ENCODE results near the gene BRME1. TPM values are rescaled to one million over a fixed set of nuclear protein-coding genes. Genes with fewer than 3 reads are reported as not detected.

The BRME1 gene
- total RNA-seq, 2 donors from 2014 or later = 0.28 to 0.70 TPM

DNA sequence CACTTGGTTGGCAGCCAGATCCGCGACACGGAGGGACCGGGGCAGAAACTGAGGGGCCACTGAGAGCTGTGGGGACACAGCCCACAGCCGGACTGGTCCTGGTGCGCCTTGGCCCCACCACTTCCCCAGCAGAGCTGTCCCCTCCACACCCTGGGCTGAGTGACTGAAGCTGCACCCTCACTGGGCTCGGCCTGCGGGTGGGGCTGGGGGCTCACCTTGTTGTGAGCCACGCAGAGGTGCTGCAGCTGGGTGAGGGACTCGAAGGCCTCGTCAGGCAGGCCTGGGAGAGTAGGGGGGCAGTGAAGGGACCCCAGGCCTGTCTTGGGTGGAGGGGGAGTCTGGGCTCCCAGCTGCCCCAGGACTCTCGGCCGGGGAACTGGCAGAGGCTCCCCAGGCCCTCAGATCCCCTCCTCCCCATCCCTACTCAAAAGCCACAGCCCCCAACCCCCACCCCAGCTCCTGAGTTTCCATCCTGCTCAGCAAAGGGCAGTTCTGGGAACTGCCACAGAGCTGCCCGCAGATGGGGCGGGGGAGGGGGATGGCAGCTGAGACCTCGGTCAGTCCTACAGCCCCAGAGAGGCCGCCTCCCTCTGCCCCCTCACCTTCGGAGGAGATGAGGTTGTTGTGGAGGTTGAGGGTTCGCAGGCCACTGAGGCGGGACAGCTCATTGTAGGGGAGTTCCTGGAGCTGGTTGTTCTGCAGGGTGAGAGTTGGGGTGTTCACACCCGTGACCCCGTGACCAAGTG lies 30.0 kb upstream of the BRME1 start:
- no peak overlapping the region for H3K4me3 ChIP-seq
- peaks cover 6 to 7% of the 10 kb centered on the region in 2 donors for H3K27me3 ChIP-seq
- no peak for DNase-seq (ENCODE audit: low spot score)
- no peak overlapping the region for H3K27ac ChIP-seq
- H3K36me3 ChIP-seq = no peaks in the 10 kb centered on the region
- H3K4me1 ChIP-seq = peaks cover 0 to 9% of the 10 kb centered on the region in 2 donors
- no peaks in the 10 kb centered on the region for H3K9me3 ChIP-seq
- TF ChIP-seq CTCF (IDR thresholded peaks at IDR 0.05) = no peak

GRCh38 chr19:13934785-13935109 lies 28.8 kb upstream of the BRME1 start:
- peaks cover 0 to 9% of the 10 kb centered on the region in 2 donors for H3K4me1 ChIP-seq
- DNase-seq (ENCODE audit: low spot score) = no peak
- no peak overlapping the region for H3K27ac ChIP-seq
- peaks cover 6 to 7% of the 10 kb centered on the region in 2 donors for H3K27me3 ChIP-seq
- TF ChIP-seq CTCF (IDR thresholded peaks at IDR 0.05) = no peak
- H3K36me3 ChIP-seq = peaks cover 9% of the 10 kb centered on the region
- no peaks in the 10 kb centered on the region for H3K9me3 ChIP-seq
- no peak overlapping the region for H3K4me3 ChIP-seq

DNA sequence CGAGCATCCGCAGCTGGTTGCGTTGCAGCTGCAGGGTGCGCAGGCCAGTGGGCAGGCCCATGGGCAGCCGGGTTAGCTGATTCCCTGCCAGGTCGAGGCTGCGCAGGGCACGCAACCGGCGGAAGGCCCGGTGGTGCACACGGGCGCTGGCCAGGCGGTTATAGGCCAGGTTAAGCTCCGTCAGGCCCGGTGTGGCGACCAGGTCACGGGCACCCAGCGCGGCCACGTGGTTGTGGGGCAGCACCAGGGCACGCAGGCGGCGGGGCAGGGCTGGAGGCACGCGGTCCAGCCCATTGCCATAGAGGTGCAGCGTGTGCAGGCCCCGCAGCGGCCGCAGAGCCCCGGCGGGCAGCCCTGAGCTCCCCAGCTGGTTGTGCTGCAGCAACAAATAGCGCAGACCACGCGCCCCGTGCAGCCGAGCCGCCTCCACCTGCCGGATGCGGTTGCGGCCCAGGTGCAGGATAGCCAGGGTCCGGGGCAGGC lies 27.0 kb upstream of the BRME1 start:
- no peak for TF ChIP-seq CTCF (IDR thresholded peaks at IDR 0.05)
- no peaks in the 10 kb centered on the region for H3K9me3 ChIP-seq
- no peak overlapping the region for H3K4me3 ChIP-seq
- DNase-seq (ENCODE audit: low spot score) = no peak
- peaks cover 6 to 7% of the 10 kb centered on the region in 2 donors for H3K27me3 ChIP-seq
- H3K4me1 ChIP-seq = peaks cover 0 to 6% of the 10 kb centered on the region in 2 donors
- peaks cover 9% of the 10 kb centered on the region for H3K36me3 ChIP-seq
- H3K27ac ChIP-seq = no peak overlapping the region

DNA sequence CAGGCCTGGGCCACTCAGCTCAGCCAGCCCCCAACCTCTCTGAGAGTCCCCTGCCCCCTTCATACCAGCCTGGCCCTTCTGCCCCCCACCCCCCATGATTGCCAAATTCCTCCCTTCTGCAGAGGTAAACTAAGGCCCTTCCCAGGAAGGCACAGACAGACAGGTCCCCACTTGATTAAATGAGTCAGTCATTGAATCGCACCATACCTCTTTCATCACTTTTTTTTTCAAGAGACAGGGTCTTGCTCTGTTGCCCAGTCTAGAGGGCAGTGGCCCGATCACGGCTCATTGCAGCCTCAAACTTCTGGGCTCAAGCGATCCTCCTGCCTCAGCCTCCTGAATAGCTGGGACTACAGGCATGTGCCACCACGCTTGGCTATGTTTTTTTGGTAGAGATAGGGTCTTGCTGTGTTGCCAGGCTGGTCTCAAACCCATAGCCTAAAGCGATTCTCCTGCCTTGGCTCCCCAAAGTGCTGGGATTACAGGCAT lies 26.3 kb upstream of the BRME1 start:
- H3K36me3 ChIP-seq = peaks cover 9% of the 10 kb centered on the region
- DNase-seq (ENCODE audit: low spot score) = no peak
- H3K4me1 ChIP-seq = no peaks in the 10 kb centered on the region
- peaks cover 0 to 7% of the 10 kb centered on the region in 2 donors for H3K27me3 ChIP-seq
- no peak overlapping the region for H3K4me3 ChIP-seq
- no peak for TF ChIP-seq CTCF (IDR thresholded peaks at IDR 0.05)
- H3K9me3 ChIP-seq = no peaks in the 10 kb centered on the region
- no peak overlapping the region for H3K27ac ChIP-seq

DNA sequence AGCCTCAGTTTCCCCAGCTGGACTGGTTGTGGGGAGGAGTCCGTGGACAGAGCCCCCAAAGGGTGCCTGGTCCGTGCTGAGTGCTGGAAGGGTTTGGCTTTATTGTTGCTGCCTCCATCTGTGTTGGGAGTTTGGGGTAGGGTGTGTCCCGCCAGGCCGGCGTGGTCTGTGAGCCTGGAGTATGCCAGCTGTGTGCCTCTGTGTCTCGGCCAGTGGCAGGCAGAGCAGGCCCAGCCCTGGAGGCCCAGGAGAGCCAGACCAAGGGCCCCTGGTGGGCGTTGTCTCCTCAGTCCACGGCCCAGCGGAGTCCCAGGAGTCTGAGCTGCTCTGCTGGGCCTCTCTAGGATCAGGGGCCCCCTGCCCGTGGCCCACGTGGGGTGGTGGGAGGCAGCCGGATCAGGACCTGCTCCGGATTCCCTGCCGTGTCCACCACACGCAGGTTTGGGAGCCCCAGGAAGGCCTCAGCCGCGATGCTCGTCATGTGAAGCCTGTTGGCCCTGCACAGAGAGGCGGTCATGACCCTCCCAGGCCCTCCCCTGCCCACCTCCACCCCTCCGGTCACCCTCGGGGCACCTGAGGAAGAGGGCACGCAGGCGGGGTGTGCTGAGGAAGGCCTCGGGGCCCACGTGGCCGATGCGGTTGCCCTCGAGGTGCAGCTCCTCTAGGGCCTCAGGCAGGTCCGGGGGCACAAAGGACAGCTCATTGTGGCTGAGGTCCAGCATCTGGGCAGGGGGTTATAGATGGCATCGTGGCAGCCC lies 25.7 kb upstream of the BRME1 start:
- no peak for TF ChIP-seq CTCF (IDR thresholded peaks at IDR 0.05)
- Histone ChIP-seq H3K27ac (no peak overlapping the region), H3K4me1 (no peaks in the 10 kb centered on the region), H3K9me3 (no peaks in the 10 kb centered on the region), H3K36me3 (peaks cover 9% of the 10 kb centered on the region), H3K4me3 (no peak overlapping the region), H3K27me3 (peaks cover 0 to 7% of the 10 kb centered on the region in 2 donors)
- DNase-seq (ENCODE audit: low spot score) = no peak

Measured in right atrium auricular region (tissue), 2 donors.